Thyroid gland (tissue), 4 donors: ENCODE measurements around the gene RREB1.

Experiments used
- POLR2A ChIP-seq, 2 donors: fragments of 450-650 bp; IDR thresholded peaks; one replicate each; pipeline ENCODE4 v1.6.1; 2017; ENCODE audit warnings: antibody characterized with exemption in 2 of 2, mild to moderate bottlenecking in 2 of 2, moderate library complexity in 1 of 2
- TF ChIP-seq, protein P1 (sequence below), 6 experiments: fragments of 200-600 bp in 3 of 6; fragments of 450-650 bp in 3 of 6; sonication (generic) in 3 of 6; IDR thresholded peaks; one replicate each; pipeline ENCODE4 v1.5.1; 2016 to 2019; ENCODE audit warnings: antibody characterized with exemption in 6 of 6, mild to moderate bottlenecking in 2 of 6, inconsistent platforms in 1 of 6, moderate library complexity in 1 of 6

DNA sequence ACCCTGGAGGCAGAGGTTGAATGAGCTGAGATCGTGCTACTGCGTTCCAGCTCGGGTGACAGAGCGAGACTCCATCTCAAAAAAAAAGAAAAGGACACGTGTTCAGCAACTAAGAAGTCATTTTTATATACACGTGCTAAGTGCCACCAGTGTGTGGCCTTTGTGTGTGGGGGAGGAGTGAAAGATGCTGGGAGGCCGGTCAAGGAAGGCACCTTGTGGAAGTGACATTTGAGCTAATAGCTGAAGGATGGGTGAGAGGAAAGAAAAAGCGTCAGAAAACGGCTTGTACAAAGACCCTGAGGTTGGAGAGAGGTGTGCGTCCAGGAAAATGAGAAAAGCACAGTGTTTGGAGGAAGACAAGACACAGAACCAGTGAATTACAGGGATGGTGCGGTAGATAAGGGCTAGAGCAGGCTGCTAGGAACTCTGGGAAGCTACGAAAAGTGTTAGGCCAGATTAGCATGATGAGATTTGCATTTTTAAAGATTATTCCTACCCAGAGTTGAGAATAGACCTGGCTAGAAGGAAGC lies 11.6 kb downstream of the RREB1 start:
- TF ChIP-seq, protein P1, sequence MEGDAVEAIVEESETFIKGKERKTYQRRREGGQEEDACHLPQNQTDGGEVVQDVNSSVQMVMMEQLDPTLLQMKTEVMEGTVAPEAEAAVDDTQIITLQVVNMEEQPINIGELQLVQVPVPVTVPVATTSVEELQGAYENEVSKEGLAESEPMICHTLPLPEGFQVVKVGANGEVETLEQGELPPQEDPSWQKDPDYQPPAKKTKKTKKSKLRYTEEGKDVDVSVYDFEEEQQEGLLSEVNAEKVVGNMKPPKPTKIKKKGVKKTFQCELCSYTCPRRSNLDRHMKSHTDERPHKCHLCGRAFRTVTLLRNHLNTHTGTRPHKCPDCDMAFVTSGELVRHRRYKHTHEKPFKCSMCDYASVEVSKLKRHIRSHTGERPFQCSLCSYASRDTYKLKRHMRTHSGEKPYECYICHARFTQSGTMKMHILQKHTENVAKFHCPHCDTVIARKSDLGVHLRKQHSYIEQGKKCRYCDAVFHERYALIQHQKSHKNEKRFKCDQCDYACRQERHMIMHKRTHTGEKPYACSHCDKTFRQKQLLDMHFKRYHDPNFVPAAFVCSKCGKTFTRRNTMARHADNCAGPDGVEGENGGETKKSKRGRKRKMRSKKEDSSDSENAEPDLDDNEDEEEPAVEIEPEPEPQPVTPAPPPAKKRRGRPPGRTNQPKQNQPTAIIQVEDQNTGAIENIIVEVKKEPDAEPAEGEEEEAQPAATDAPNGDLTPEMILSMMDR (IDR thresholded peaks at IDR 0.05), result no peak
- no peak for TF ChIP-seq POLR2A (IDR thresholded peaks at IDR 0.05)
